WTC11 (cell line): ENCODE measurements around the gene PPOX. TPM values are rescaled to one million over a fixed set of nuclear protein-coding genes. Genes with fewer than 3 reads are reported as not detected.

ENCODE experiments used
- ATAC-seq: fragments of 200-7000 bp; cut with Tn5 transposase; 2 replicates; pipeline ENCODE4 v1.10.0; 2021; ENCODE audit warnings: mild to moderate bottlenecking, moderate library complexity
- CTCF ChIA-PET: fragments of 300-600 bp; sonication (Branson Sonifier 250); formaldehyde crosslinking; loops from one replicate; lab custom pipeline; 2021; ENCODE audit warnings: antibody characterized with exemption; lab: Charles Lee
- POLR2A ChIA-PET: fragments of 350-600 bp; sonication (Branson Sonifier 250); formaldehyde crosslinking; loops from one replicate; lab custom pipeline; 2021; ENCODE audit warnings: antibody characterized with exemption; lab: Charles Lee
- DNase-seq: peaks from one replicate; pipeline ENCODE4 v3.0.0; 2021; ENCODE audit warnings: low spot score
- H3K27ac Mint-ChIP-seq: 2 replicates; pipeline ENCODE4 v1.8.0; 2021; ENCODE audit warnings: mixed read lengths
- H3K27me3 Mint-ChIP-seq: 2 replicates; pipeline ENCODE4 v1.8.0; 2021; ENCODE audit warnings: low read depth, mild to moderate bottlenecking, moderate library complexity, mixed read lengths
- H3K36me3 Mint-ChIP-seq: 2 replicates; pipeline ENCODE4 v1.8.0; 2021; ENCODE audit warnings: mixed read lengths
- H3K4me1 Mint-ChIP-seq: 2 replicates; pipeline ENCODE4 v1.8.0; 2022; ENCODE audit warnings: mixed read lengths
- H3K4me3 Mint-ChIP-seq: 2 replicates; pipeline ENCODE4 v1.8.0; 2021; ENCODE audit warnings: mild to moderate bottlenecking, moderate library complexity, mixed read lengths
- H3K9me3 Mint-ChIP-seq: 2 replicates; pipeline ENCODE4 v1.8.0; 2021; ENCODE audit warnings: mixed read lengths
- ATF1 ChIP-seq: sonication (generic); formaldehyde crosslinking; IDR thresholded peaks from 2 replicates; pipeline ENCODE4 v1.8.1; 2023; ENCODE audit warnings: mild to moderate bottlenecking, moderate library complexity, missing genetic modification reagents
- FOXK1 ChIP-seq: sonication (generic); formaldehyde crosslinking; IDR thresholded peaks from 2 replicates; pipeline ENCODE4 v1.8.0; 2022; ENCODE audit warnings: mild to moderate bottlenecking, moderate library complexity, missing genetic modification reagents
- FOXP1 ChIP-seq: sonication (generic); formaldehyde crosslinking; IDR thresholded peaks from 2 replicates; pipeline ENCODE4 v1.8.0; 2022; ENCODE audit warnings: missing genetic modification reagents, mild to moderate bottlenecking, moderate library complexity, borderline replicate concordance
- GTF2I ChIP-seq: fragments of 250-450 bp; sonication (Bioruptor Pico); conservative IDR thresholded peaks from 2 replicates; pipeline ENCODE4 v1.4.0; 2021; ENCODE audit warnings: mild to moderate bottlenecking
- NFE2L1 ChIP-seq: sonication (generic); formaldehyde crosslinking; IDR thresholded peaks from 2 replicates; pipeline ENCODE4 v1.8.1; 2023; ENCODE audit warnings: missing genetic modification reagents
- RELA ChIP-seq: sonication (generic); formaldehyde crosslinking; IDR thresholded peaks from 2 replicates; pipeline ENCODE4 v1.8.1; 2022; ENCODE audit warnings: missing genetic modification reagents, mild to moderate bottlenecking, borderline replicate concordance
- TEAD4 ChIP-seq: sonication (generic); formaldehyde crosslinking; IDR thresholded peaks from 2 replicates; pipeline ENCODE4 v1.8.0; 2022; ENCODE audit warnings: mild to moderate bottlenecking, missing genetic modification reagents
- ZNF263 ChIP-seq: sonication (generic); formaldehyde crosslinking; IDR thresholded peaks from 2 replicates; pipeline ENCODE4 v1.8.1; 2022; ENCODE audit warnings: low read depth, mild to moderate bottlenecking, moderate library complexity, missing genetic modification reagents
- ZNF423 ChIP-seq: fragments of 250-450 bp; sonication (Bioruptor Pico); IDR thresholded peaks from 2 replicates; pipeline ENCODE4 v2.1.2; 2022; ENCODE audit warnings: mild to moderate bottlenecking, moderate library complexity
- ZNF425 ChIP-seq: fragments of 250-450 bp; sonication (Bioruptor Pico); conservative IDR thresholded peaks from 2 replicates; pipeline ENCODE4 v1.9.0; 2021; ENCODE audit warnings: mild to moderate bottlenecking
- total RNA-seq: library from RNA; stranded (reverse); gene quantifications from 3 replicates; pipeline ENCODE4 v1.2.3, GENCODE V29; 2021
- TF ChIP-seq, protein P1 (sequence below): sonication (generic); formaldehyde crosslinking; IDR thresholded peaks from 2 replicates; pipeline ENCODE4 v1.8.1; 2022; ENCODE audit warnings: missing genetic modification reagents, borderline replicate concordance
- TF ChIP-seq, protein P2 (sequence below): sonication (generic); formaldehyde crosslinking; IDR thresholded peaks from 2 replicates; pipeline ENCODE4 v1.8.0; 2023; ENCODE audit warnings: mild to moderate bottlenecking, missing genetic modification reagents
- TF ChIP-seq, protein P3 (sequence below): sonication (generic); formaldehyde crosslinking; IDR thresholded peaks from 2 replicates; pipeline ENCODE4 v1.8.0; 2022; ENCODE audit warnings: mild to moderate bottlenecking, missing genetic modification reagents
- TF ChIP-seq, protein P4 (sequence below): sonication (generic); formaldehyde crosslinking; IDR thresholded peaks from 2 replicates; pipeline ENCODE4 v1.8.1; 2022; ENCODE audit warnings: mild to moderate bottlenecking, moderate library complexity, missing genetic modification reagents
- TF ChIP-seq, protein P5 (sequence below): sonication (generic); formaldehyde crosslinking; conservative IDR thresholded peaks from 2 replicates; pipeline ENCODE4 v1.8.1; 2023; ENCODE audit warnings: mild to moderate bottlenecking, low read depth, missing genetic modification reagents, moderate library complexity
- TF ChIP-seq, protein P6 (sequence below): sonication (generic); formaldehyde crosslinking; IDR thresholded peaks from 2 replicates; pipeline ENCODE4 v1.8.1; 2023; ENCODE audit warnings: mild to moderate bottlenecking, missing genetic modification reagents, borderline replicate concordance

PPOX gene
- total RNA-seq, 1 experiment from 2014 or later: 44.8 TPM

DNA sequence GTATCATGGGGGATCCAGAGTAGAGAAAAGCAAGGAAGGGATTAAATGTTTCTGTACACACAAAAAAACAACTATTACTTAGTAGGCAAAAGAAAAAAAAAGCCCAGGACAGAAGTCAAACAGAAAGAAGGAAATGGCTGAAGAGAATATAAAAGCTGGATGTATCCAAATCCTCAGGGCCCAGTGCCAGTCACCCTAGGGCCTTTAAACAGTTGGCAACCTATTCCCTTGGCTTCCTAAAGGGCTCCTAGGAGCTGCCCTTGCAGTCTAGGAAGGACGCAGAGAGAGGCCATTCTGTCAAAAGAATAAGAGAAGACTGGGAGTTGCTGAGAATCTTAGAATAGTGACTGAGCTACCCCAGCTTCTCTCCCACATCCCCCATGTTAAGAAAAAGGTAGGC lies 6.1 kb downstream of the PPOX start:
- Mint-ChIP-seq H3K27me3 (no peaks in the 10 kb centered on the region), H3K36me3 (peaks cover 48% of the 10 kb centered on the region), H3K4me3 (no peak overlapping the region), H3K9me3 (no peaks in the 10 kb centered on the region), H3K4me1 (peaks cover 10% of the 10 kb centered on the region), H3K27ac (no peak overlapping the region)
- POLR2A ChIA-PET: no interaction called here
- no peak for TF ChIP-seq FOXP1 (CRISPR knock-in tag)
- no peak for TF ChIP-seq ATF1 (CRISPR knock-in tag)
- TF ChIP-seq, protein P1, sequence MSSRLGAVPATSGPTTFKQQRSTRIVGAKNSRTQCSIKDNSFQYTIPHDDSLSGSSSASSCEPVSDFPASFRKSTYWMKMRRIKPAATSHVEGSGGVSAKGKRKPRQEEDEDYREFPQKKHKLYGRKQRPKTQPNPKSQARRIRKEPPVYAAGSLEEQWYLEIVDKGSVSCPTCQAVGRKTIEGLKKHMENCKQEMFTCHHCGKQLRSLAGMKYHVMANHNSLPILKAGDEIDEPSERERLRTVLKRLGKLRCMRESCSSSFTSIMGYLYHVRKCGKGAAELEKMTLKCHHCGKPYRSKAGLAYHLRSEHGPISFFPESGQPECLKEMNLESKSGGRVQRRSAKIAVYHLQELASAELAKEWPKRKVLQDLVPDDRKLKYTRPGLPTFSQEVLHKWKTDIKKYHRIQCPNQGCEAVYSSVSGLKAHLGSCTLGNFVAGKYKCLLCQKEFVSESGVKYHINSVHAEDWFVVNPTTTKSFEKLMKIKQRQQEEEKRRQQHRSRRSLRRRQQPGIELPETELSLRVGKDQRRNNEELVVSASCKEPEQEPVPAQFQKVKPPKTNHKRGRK: no peak
- no peak for TF ChIP-seq NFE2L1 (CRISPR knock-in tag)
- no peak for TF ChIP-seq GTF2I (CRISPR knock-in tag)
- TF ChIP-seq RELA (CRISPR knock-in tag): no peak
- DNase-seq (no peak), ATAC-seq (no peak)
- CTCF ChIA-PET: interaction anchor here (2.5 kb wide), 1 partner anchor 53 kb away, joined by 9 read pairs; the partner anchor contains the start of gene TOMM40L

DNA sequence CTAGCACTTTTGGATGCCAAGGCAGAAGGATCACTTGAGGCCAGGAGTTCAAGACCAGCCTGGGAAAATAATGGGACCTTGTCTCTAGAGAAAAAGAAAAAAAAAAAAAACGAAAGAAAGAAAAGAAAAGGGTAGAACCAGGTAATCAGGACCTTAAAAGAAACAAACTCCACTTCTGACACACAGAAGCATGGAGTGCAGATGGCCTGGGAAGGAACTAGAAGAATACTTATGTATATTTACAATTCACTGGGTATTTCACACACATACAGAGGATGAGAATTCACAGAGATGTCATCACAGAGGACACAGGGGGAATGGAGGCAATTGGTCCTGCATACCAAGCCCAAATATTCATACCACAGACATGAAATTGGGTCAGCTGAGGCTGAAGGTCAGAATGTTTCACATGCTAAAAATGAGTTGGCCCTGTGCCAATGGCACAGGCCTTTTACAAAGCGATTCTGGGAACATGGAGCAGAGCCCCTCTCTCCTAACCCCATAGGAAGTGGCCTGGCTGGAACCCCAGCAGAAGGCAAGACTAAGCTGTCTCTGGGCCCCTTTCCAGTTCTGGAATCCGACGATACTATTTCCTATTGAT lies 6.7 kb downstream of the PPOX start:
- H3K4me3 Mint-ChIP-seq: no peak overlapping the region
- CTCF ChIA-PET: interaction anchor here (2.5 kb wide), 1 partner anchor 53 kb away, joined by 9 read pairs; the partner anchor contains the start of gene TOMM40L
- H3K9me3 Mint-ChIP-seq: no peaks in the 10 kb centered on the region
- peaks cover 13% of the 10 kb centered on the region for H3K4me1 Mint-ChIP-seq
- no peak for ATAC-seq
- TF ChIP-seq, protein P2, sequence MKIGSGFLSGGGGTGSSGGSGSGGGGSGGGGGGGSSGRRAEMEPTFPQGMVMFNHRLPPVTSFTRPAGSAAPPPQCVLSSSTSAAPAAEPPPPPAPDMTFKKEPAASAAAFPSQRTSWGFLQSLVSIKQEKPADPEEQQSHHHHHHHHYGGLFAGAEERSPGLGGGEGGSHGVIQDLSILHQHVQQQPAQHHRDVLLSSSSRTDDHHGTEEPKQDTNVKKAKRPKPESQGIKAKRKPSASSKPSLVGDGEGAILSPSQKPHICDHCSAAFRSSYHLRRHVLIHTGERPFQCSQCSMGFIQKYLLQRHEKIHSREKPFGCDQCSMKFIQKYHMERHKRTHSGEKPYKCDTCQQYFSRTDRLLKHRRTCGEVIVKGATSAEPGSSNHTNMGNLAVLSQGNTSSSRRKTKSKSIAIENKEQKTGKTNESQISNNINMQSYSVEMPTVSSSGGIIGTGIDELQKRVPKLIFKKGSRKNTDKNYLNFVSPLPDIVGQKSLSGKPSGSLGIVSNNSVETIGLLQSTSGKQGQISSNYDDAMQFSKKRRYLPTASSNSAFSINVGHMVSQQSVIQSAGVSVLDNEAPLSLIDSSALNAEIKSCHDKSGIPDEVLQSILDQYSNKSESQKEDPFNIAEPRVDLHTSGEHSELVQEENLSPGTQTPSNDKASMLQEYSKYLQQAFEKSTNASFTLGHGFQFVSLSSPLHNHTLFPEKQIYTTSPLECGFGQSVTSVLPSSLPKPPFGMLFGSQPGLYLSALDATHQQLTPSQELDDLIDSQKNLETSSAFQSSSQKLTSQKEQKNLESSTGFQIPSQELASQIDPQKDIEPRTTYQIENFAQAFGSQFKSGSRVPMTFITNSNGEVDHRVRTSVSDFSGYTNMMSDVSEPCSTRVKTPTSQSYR: no peak
- no peak for TF ChIP-seq ZNF263 (CRISPR knock-in tag)
- TF ChIP-seq TEAD4: no peak
- TF ChIP-seq, protein P3, sequence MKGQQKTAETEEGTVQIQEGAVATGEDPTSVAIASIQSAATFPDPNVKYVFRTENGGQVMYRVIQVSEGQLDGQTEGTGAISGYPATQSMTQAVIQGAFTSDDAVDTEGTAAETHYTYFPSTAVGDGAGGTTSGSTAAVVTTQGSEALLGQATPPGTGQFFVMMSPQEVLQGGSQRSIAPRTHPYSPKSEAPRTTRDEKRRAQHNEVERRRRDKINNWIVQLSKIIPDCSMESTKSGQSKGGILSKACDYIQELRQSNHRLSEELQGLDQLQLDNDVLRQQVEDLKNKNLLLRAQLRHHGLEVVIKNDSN (CRISPR knock-in tag): no peak
- TF ChIP-seq, protein P4, sequence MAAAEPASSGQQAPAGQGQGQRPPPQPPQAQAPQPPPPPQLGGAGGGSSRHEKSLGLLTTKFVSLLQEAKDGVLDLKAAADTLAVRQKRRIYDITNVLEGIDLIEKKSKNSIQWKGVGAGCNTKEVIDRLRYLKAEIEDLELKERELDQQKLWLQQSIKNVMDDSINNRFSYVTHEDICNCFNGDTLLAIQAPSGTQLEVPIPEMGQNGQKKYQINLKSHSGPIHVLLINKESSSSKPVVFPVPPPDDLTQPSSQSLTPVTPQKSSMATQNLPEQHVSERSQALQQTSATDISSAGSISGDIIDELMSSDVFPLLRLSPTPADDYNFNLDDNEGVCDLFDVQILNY: no peak
- no peak for TF ChIP-seq ZNF425 (CRISPR knock-in tag)
- TF ChIP-seq, protein P5, sequence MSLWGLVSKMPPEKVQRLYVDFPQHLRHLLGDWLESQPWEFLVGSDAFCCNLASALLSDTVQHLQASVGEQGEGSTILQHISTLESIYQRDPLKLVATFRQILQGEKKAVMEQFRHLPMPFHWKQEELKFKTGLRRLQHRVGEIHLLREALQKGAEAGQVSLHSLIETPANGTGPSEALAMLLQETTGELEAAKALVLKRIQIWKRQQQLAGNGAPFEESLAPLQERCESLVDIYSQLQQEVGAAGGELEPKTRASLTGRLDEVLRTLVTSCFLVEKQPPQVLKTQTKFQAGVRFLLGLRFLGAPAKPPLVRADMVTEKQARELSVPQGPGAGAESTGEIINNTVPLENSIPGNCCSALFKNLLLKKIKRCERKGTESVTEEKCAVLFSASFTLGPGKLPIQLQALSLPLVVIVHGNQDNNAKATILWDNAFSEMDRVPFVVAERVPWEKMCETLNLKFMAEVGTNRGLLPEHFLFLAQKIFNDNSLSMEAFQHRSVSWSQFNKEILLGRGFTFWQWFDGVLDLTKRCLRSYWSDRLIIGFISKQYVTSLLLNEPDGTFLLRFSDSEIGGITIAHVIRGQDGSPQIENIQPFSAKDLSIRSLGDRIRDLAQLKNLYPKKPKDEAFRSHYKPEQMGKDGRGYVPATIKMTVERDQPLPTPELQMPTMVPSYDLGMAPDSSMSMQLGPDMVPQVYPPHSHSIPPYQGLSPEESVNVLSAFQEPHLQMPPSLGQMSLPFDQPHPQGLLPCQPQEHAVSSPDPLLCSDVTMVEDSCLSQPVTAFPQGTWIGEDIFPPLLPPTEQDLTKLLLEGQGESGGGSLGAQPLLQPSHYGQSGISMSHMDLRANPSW (CRISPR knock-in tag): no peak
- no peak for TF ChIP-seq ZNF423
- TF ChIP-seq, protein P6, sequence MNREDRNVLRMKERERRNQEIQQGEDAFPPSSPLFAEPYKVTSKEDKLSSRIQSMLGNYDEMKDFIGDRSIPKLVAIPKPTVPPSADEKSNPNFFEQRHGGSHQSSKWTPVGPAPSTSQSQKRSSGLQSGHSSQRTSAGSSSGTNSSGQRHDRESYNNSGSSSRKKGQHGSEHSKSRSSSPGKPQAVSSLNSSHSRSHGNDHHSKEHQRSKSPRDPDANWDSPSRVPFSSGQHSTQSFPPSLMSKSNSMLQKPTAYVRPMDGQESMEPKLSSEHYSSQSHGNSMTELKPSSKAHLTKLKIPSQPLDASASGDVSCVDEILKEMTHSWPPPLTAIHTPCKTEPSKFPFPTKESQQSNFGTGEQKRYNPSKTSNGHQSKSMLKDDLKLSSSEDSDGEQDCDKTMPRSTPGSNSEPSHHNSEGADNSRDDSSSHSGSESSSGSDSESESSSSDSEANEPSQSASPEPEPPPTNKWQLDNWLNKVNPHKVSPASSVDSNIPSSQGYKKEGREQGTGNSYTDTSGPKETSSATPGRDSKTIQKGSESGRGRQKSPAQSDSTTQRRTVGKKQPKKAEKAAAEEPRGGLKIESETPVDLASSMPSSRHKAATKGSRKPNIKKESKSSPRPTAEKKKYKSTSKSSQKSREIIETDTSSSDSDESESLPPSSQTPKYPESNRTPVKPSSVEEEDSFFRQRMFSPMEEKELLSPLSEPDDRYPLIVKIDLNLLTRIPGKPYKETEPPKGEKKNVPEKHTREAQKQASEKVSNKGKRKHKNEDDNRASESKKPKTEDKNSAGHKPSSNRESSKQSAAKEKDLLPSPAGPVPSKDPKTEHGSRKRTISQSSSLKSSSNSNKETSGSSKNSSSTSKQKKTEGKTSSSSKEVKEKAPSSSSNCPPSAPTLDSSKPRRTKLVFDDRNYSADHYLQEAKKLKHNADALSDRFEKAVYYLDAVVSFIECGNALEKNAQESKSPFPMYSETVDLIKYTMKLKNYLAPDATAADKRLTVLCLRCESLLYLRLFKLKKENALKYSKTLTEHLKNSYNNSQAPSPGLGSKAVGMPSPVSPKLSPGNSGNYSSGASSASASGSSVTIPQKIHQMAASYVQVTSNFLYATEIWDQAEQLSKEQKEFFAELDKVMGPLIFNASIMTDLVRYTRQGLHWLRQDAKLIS (CRISPR knock-in tag): no peak
- no peak for TF ChIP-seq FOXK1
- H3K27me3 Mint-ChIP-seq: no peaks in the 10 kb centered on the region
- H3K36me3 Mint-ChIP-seq: peaks cover 48% of the 10 kb centered on the region
- no peak overlapping the region for H3K27ac Mint-ChIP-seq
- no peak for DNase-seq
- POLR2A ChIA-PET: no interaction called here
